HG03135 (cell line): ENCODE data around the gene ECD.
A peak's percentile ranks its signal among the peaks of the same experiment; 100 is the strongest.

Experiments used
- ATAC-seq: cut with Tn5 transposase; IDR thresholded peaks from one replicate; pipeline ENCODE4 v1.9.1; 2021; ENCODE audit warnings: mild to moderate bottlenecking, moderate library complexity; ENCODE audit not compliant: unreplicated experiment

Gene ECD

GRCh38 chr10:73167783-73168464, at the start of gene ECD, which contains the start of gene FAM149B1:
ECD (minus strand) TSS chr10:73168008; CDS start chr10:73163937, 4,071 bp downstream.
FAM149B1 (plus strand) TSS chr10:73168119; CDS start chr10:73168340, 221 bp downstream.
- peak; percentile 90 for ATAC-seq

GRCh38 chr10:73215749-73216148, 47.9 kb upstream of the ECD start:
- no peak for ATAC-seq

- no peak for ATAC-seq
These were observed 43.5 kb upstream of the ECD start for GRCh38 chr10:73211106-73211811.

- no peak for ATAC-seq
These were observed 42.7 kb upstream of the ECD start for GRCh38 chr10:73210395-73211105.

GRCh38 chr10:73209705-73210104, 41.9 kb upstream of the ECD start:
- ATAC-seq: no peak

GRCh38 chr10:73207883-73208282, 40.1 kb upstream of the ECD start:
- ATAC-seq: no peak

GRCh38 chr10:73206385-73206784, 38.6 kb upstream of the ECD start:
- no peak for ATAC-seq

GRCh38 chr10:73205890-73206289, 38.1 kb upstream of the ECD start:
- no peak for ATAC-seq

GRCh38 chr10:73205081-73205480, 37.3 kb upstream of the ECD start:
- ATAC-seq: no peak

GRCh38 chr10:73190188-73190587, 22.4 kb upstream of the ECD start:
- no peak for ATAC-seq

- ATAC-seq: no peak
These were observed 18.5 kb upstream of the ECD start for GRCh38 chr10:73186266-73186665.

GRCh38 chr10:73183667-73184281, 16.0 kb upstream of the ECD start:
- ATAC-seq: no peak

- ATAC-seq: no peak
These were observed 14.8 kb upstream of the ECD start for GRCh38 chr10:73182568-73182967.

- ATAC-seq: no peak
These were observed 6.5 kb upstream of the ECD start for GRCh38 chr10:73174148-73174925.

GRCh38 chr10:73172867-73173266, 5.1 kb upstream of the ECD start:
- no peak for ATAC-seq

GRCh38 chr10:73169320-73169719, 1.5 kb upstream of the ECD start:
- no peak for ATAC-seq

- ATAC-seq: peak; percentile 16
These were observed 626 bp upstream of the ECD start for GRCh38 chr10:73168465-73168803.

- no peak for ATAC-seq
These were observed 388 bp downstream of the ECD start for GRCh38 chr10:73167458-73167782.

GRCh38 chr10:73166972-73167371, 836 bp downstream of the ECD start:
- ATAC-seq: no peak

GRCh38 chr10:73163096-73163495, 4.7 kb downstream of the ECD start:
- ATAC-seq: no peak

- ATAC-seq: no peak
These were observed 6.1 kb downstream of the ECD start for GRCh38 chr10:73161662-73162061.
